H1 (cell line): ENCODE measurements around the gene MUC4. TPM values are rescaled to one million over a fixed set of nuclear protein-coding genes. Genes with fewer than 3 reads are reported as not detected.

Source experiments
- CTCF ChIA-PET: fragments of 300-600 bp; sonication (Branson Sonifier 250); formaldehyde crosslinking; loops from one replicate; lab custom pipeline; 2021; ENCODE audit not compliant: partially characterized antibody; lab: Charles Lee
- POLR2A ChIA-PET: fragments of 300-600 bp; sonication (Branson Sonifier 250); formaldehyde crosslinking; loops from one replicate; lab custom pipeline; 2021; ENCODE audit warnings: inconsistent platforms; ENCODE audit not compliant: partially characterized antibody; lab: Charles Lee
- DNase-seq, 2 experiments: peaks; one replicate each; pipeline versions ENCODE4 v3.0.0 to v3.0.0-alpha.2; 2010 to 2022; ENCODE audit warnings: low spot score in 2 of 2, low read depth in 1 of 2, mixed read lengths in 1 of 2
- FAIRE-seq: peaks from 2 replicates; lab custom pipeline; 2011; peaks lifted over from hg19 to GRCh38; lab: Jason Lieb, UNC
- H2AFZ ChIP-seq: 2 replicates; pipeline ENCODE4 v1.8.1; 2012; ENCODE audit warnings: low read length, inconsistent platforms
- H2AK5ac ChIP-seq: 2 replicates; pipeline ENCODE4 v1.6.1; 2013; ENCODE audit warnings: low read depth, low read length
- H2BK120ac ChIP-seq: replicated peaks from 2 replicates; pipeline ENCODE3; 2013; ENCODE audit warnings: low read depth, low read length, inconsistent platforms
- H2BK12ac ChIP-seq: 2 replicates; pipeline ENCODE4 v1.6.1; 2013; ENCODE audit warnings: low read depth, low read length
- H2BK15ac ChIP-seq: 2 replicates; pipeline ENCODE4 v1.6.1; 2013; ENCODE audit warnings: low read length
- H2BK20ac ChIP-seq: 2 replicates; pipeline ENCODE4 v1.6.1; 2013; ENCODE audit warnings: low read length
- H2BK5ac ChIP-seq: 2 replicates; pipeline ENCODE4 v1.6.1; 2013; ENCODE audit warnings: low read depth, low read length
- H3K14ac ChIP-seq: 2 replicates; pipeline ENCODE4 v1.6.1; 2013; ENCODE audit warnings: inconsistent platforms; ENCODE audit not compliant: insufficient read length
- H3K18ac ChIP-seq: 2 replicates; pipeline ENCODE4 v1.6.1; 2013; ENCODE audit warnings: low read length; ENCODE audit errors: extremely low read depth
- H3K23ac ChIP-seq: 2 replicates; pipeline ENCODE4 v1.6.1; 2013; ENCODE audit warnings: inconsistent platforms; ENCODE audit not compliant: insufficient read length
- H3K23me2 ChIP-seq: 2 replicates; pipeline ENCODE4 v1.6.1; 2013; ENCODE audit warnings: low read depth, low read length
- H3K27ac ChIP-seq: 2 replicates; pipeline ENCODE4 v1.6.1; 2011; ENCODE audit warnings: low read depth, low read length, inconsistent platforms
- H3K27me3 ChIP-seq, 4 experiments: replicated peaks in 1 of 4; 1 replicate in 1 of 4; 2 replicates in 3 of 4; pipeline versions ENCODE4 v1.6.1 to v1.8.1; 2011 to 2013; ENCODE audit warnings: low read length in 3 of 4, mild to moderate bottlenecking in 3 of 4, inconsistent platforms in 2 of 4, mixed read lengths in 2 of 4, moderate library complexity in 1 of 4; ENCODE audit not compliant: control insufficient read depth in 3 of 4, insufficient read depth in 3 of 4; ENCODE audit errors: extremely low read depth in 1 of 4
- H3K36me3 ChIP-seq, 4 experiments: 2 replicates each; pipeline versions ENCODE4 v1.6.1 to v1.8.1; 2011 to 2013; ENCODE audit warnings: mild to moderate bottlenecking in 4 of 4, low read length in 3 of 4, moderate library complexity in 2 of 4, control low read depth in 1 of 4, inconsistent platforms in 1 of 4; ENCODE audit not compliant: insufficient read depth in 4 of 4, control insufficient read depth in 2 of 4
- H3K4ac ChIP-seq: replicated peaks from 2 replicates; pipeline ENCODE3; 2013; ENCODE audit warnings: low read length, low read depth, mixed read lengths, inconsistent platforms; ENCODE audit not compliant: insufficient read length
- H3K4me1 ChIP-seq, 4 experiments: replicated peaks in 1 of 4; 1 replicate in 1 of 4; 2 replicates in 3 of 4; pipeline versions ENCODE4 v1.6.1 to v1.8.1; 2011 to 2013; ENCODE audit warnings: low read length in 3 of 4, inconsistent platforms in 2 of 4, mixed read lengths in 1 of 4; ENCODE audit not compliant: insufficient read depth in 4 of 4, control insufficient read depth in 3 of 4
- H3K4me2 ChIP-seq, 2 experiments: 2 replicates each; pipeline versions ENCODE4 v1.6.1 to v1.8.1; 2011 to 2013; ENCODE audit warnings: low read depth in 2 of 2, low read length in 2 of 2, control low read depth in 1 of 2, inconsistent platforms in 1 of 2, mild to moderate bottlenecking in 1 of 2; ENCODE audit not compliant: insufficient read depth in 1 of 2
- H3K4me3 ChIP-seq, 4 experiments: fragments of 200-600, 300-600 bp in 1 of 4; sonication (generic), shearing (Covaris generic), sonication (Bioruptor Twin) in 1 of 4; 2 replicates each; pipeline versions ENCODE4 v1.5.1 to v1.8.1; 2011 to 2016; ENCODE audit warnings: low read length in 4 of 4, low read depth in 3 of 4, control low read depth in 2 of 4, inconsistent platforms in 2 of 4, mild to moderate bottlenecking in 2 of 4, mixed read lengths in 1 of 4, moderate library complexity in 1 of 4; ENCODE audit not compliant: insufficient read depth in 2 of 4; ENCODE audit errors: extremely low read depth in 1 of 4
- H3K56ac ChIP-seq: replicated peaks from 2 replicates; pipeline ENCODE3; 2013; ENCODE audit warnings: low read depth, mild to moderate bottlenecking, mixed read lengths, low read length, inconsistent platforms; ENCODE audit not compliant: insufficient read length
- H3K79me1 ChIP-seq: 2 replicates; pipeline ENCODE4 v1.6.1; 2013; ENCODE audit warnings: low read depth, low read length, control low read depth
- H3K79me2 ChIP-seq, 2 experiments: 2 replicates each; pipeline versions ENCODE4 v1.6.1 to v1.8.1; 2012 to 2013; ENCODE audit warnings: low read length in 2 of 2, mild to moderate bottlenecking in 2 of 2, inconsistent platforms in 1 of 2; ENCODE audit not compliant: insufficient read depth in 2 of 2, control insufficient read depth in 1 of 2
- H3K9ac ChIP-seq, 4 experiments: replicated peaks in 1 of 4; 1 replicate in 1 of 4; 2 replicates in 3 of 4; pipeline versions ENCODE4 v1.6.1 to v1.8.1; 2011 to 2013; ENCODE audit warnings: low read depth in 3 of 4, low read length in 3 of 4, control low read depth in 2 of 4, mild to moderate bottlenecking in 2 of 4, moderate library complexity in 2 of 4, inconsistent platforms in 1 of 4; ENCODE audit errors: extremely low read depth in 1 of 4
- H3K9me3 ChIP-seq, 2 experiments: 2 replicates each; pipeline versions ENCODE4 v1.6.1 to v1.8.1; 2012 to 2013; ENCODE audit warnings: mild to moderate bottlenecking in 2 of 2, moderate library complexity in 2 of 2, control low read depth in 1 of 2, inconsistent platforms in 1 of 2, low read depth in 1 of 2, low read length in 1 of 2, mixed read lengths in 1 of 2; ENCODE audit not compliant: insufficient read depth in 2 of 2
- H4K20me1 ChIP-seq, 2 experiments: replicated peaks in 1 of 2; 2 replicates each; pipeline versions ENCODE3 to v1.8.1; 2011 to 2013; ENCODE audit warnings: inconsistent platforms in 2 of 2, low read length in 2 of 2, mild to moderate bottlenecking in 1 of 2; ENCODE audit not compliant: insufficient read depth in 2 of 2, control insufficient read depth in 1 of 2
- H4K5ac ChIP-seq: 2 replicates; pipeline ENCODE4 v1.6.1; 2013; ENCODE audit warnings: low read length, low read depth, mixed read lengths, inconsistent platforms; ENCODE audit not compliant: insufficient read length
- H4K8ac ChIP-seq: 2 replicates; pipeline ENCODE4 v1.8.0; 2013; ENCODE audit warnings: mild to moderate bottlenecking, moderate library complexity, low read length, inconsistent platforms; ENCODE audit not compliant: insufficient read depth; ENCODE audit errors: extremely low read depth
- H4K91ac ChIP-seq: replicated peaks from 2 replicates; pipeline ENCODE3; 2013; ENCODE audit warnings: low read length, mixed read lengths, inconsistent platforms; ENCODE audit not compliant: insufficient read length
- ATF3 ChIP-seq: IDR thresholded peaks from 2 replicates; pipeline ENCODE4 v1.6.1; 2011; ENCODE audit warnings: low read depth, mild to moderate bottlenecking, low read length; ENCODE audit not compliant: insufficient read depth
- CTBP2 ChIP-seq: IDR thresholded peaks from 2 replicates; pipeline ENCODE4 v1.7.0; 2011; ENCODE audit warnings: borderline replicate concordance, mild to moderate bottlenecking, moderate library complexity, mixed read lengths, low read length; ENCODE audit not compliant: insufficient read depth, insufficient read length
- HDAC6 ChIP-seq: IDR thresholded peaks from one replicate; pipeline ENCODE4 v1.7.1; 2012; ENCODE audit warnings: low read depth, mild to moderate bottlenecking, inconsistent platforms, low read length, moderate library complexity
- JUN ChIP-seq: IDR thresholded peaks from 2 replicates; pipeline ENCODE4 v1.6.1; 2011; ENCODE audit warnings: low read depth, mild to moderate bottlenecking, improper control_type of control experiment, low read length
- POLR2AphosphoS5 ChIP-seq: IDR thresholded peaks from 2 replicates; pipeline ENCODE4 v1.6.1; 2011; ENCODE audit warnings: low read depth, low read length
- RFX5 ChIP-seq: IDR thresholded peaks from 2 replicates; pipeline ENCODE4 v1.6.1; 2011; ENCODE audit warnings: low read depth, low read length, improper control_type of control experiment, borderline replicate concordance
- SIN3A ChIP-seq, 2 experiments: IDR thresholded peaks in 1 of 2; conservative IDR thresholded peaks in 1 of 2; 2 replicates each; pipeline ENCODE4 v1.6.1; 2011 to 2012; ENCODE audit warnings: low read length in 2 of 2, improper control_type of control experiment in 1 of 2, low read depth in 1 of 2, mild to moderate bottlenecking in 1 of 2
- SP2 ChIP-seq: IDR thresholded peaks from 2 replicates; pipeline ENCODE4 v1.6.1; 2012; ENCODE audit warnings: mild to moderate bottlenecking, low read length, inconsistent platforms
- TAF1 ChIP-seq: IDR thresholded peaks from 2 replicates; pipeline ENCODE4 v1.6.1; 2011; ENCODE audit warnings: mild to moderate bottlenecking, low read depth, low read length
- TAF7 ChIP-seq: optimal IDR thresholded peaks from 2 replicates; pipeline ENCODE3; 2011; ENCODE audit warnings: low read depth, mild to moderate bottlenecking, inconsistent platforms, low read length, moderate library complexity, borderline replicate concordance
- TCF12 ChIP-seq: IDR thresholded peaks from 2 replicates; pipeline ENCODE4 v1.6.1; 2011; ENCODE audit warnings: low read depth, mild to moderate bottlenecking, low read length
- WGBS, 2 experiments: shearing (Covaris generic) in 1 of 2; methylation state at CpG; one replicate each; pipeline versions ENCODE4 v1.1.6 to v1.1.7; 2013 to 2015; ENCODE audit warnings: low lambda C conversion rate in 2 of 2, mixed read lengths in 2 of 2, inconsistent platforms in 1 of 2, low coverage in 1 of 2, missing lambda C conversion rate in 1 of 2; ENCODE audit not compliant: insufficient replicate concordance in 2 of 2, insufficient coverage in 1 of 2, insufficient read length in 1 of 2; ENCODE audit errors: extremely low coverage in 1 of 2, missing lambda C conversion rate in 1 of 2; 5-methylcytosine and 5-hydroxymethylcytosine counted together
- polyA plus RNA-seq, 7 experiments: library from polyadenylated mRNA; depleted of rRNA in 3 of 7; stranded (reverse) in 5 of 7; unstranded in 2 of 7; fragments of >200 nt in 5 of 7; fragments of 200-250 nt in 2 of 7; gene quantifications; 1 replicate in 5 of 7; 2 replicates in 1 of 7; 4 replicates in 1 of 7; pipeline versions ENCODE4 v1.2.1 to v1.2.3, GENCODE V29; 2011 to 2013; ENCODE audit warnings: missing spikeins in 2 of 7, mixed read lengths in 2 of 7
- total RNA-seq: library from RNA; stranded (reverse); fragmentation: NEBNext Ultra II Directional; extraction: Animal tissue kit (Norgen Biotek cat#: 25700); gene quantifications from 2 replicates; pipeline ENCODE4 v1.2.1, GENCODE V29; 2021

Gene MUC4
- total and polyA plus RNA-seq, 2 of the 8 experiments (the other 6 are each of a cell fraction or from before 2014, with no cell fraction given), result 0.89 to 2.0 TPM

GRCh38 chr3:195849322-195850074, 37.8 kb upstream of the MUC4 start:
- no peak overlapping the region for H3K9ac ChIP-seq
- DNase-seq (no peak), FAIRE-seq (no peak)
- H3K79me2 ChIP-seq, result no peaks in the 10 kb centered on the region
- H2BK5ac ChIP-seq, result no peak overlapping the region
- H3K36me3 ChIP-seq, result no peaks in the 10 kb centered on the region
- CTCF ChIA-PET, result interaction anchor here (0.5 to 16.5 kb wide), 35 partner anchors 9 to 579 kb away, joined by 3 to 499 read pairs (median 8); partner anchors contain the start of genes APOD, MUC4 and XXYLT1
- no peak overlapping the region for H3K27ac ChIP-seq
- no peaks in the 10 kb centered on the region for H3K9me3 ChIP-seq
- no peak overlapping the region for H2AK5ac ChIP-seq
- no peak overlapping the region for H4K8ac ChIP-seq
- H3K23ac ChIP-seq, result no peak overlapping the region
- no peak overlapping the region for H3K4ac ChIP-seq
- H3K23me2 ChIP-seq, result no peaks in the 10 kb centered on the region
- no peak overlapping the region for H2AFZ ChIP-seq
- H2BK12ac ChIP-seq, result no peak overlapping the region
- no peaks in the 10 kb centered on the region for H4K20me1 ChIP-seq
- POLR2A ChIA-PET, result interaction anchor here (0.6 to 1.6 kb wide), 3 partner anchors 10 to 239 kb away, joined by 3 read pairs; no protein-coding TSS in a partner anchor
- WGBS, 2 experiments, result 90% methylated on average over 41 of the region's 53 CpGs; no CpG with 5 or more reads in 1 of the 2 experiments
- H2BK20ac ChIP-seq, result no peak overlapping the region
- no peak overlapping the region for H3K4me2 ChIP-seq
- H3K56ac ChIP-seq, result no peak overlapping the region
- no peak overlapping the region for H3K18ac ChIP-seq
- no peak overlapping the region for H3K4me3 ChIP-seq
- no peak overlapping the region for H4K91ac ChIP-seq
- H3K79me1 ChIP-seq, result no peaks in the 10 kb centered on the region
- no peaks in the 10 kb centered on the region; a peak in 1 of 7 replicates for H3K4me1 ChIP-seq
- no peak for TF ChIP-seq JUN
- no peak for TF ChIP-seq TAF7
- no peak for TF ChIP-seq RFX5
- no peak for TF ChIP-seq POLR2AphosphoS5
- no peak for TF ChIP-seq TCF12
- no peak for TF ChIP-seq SP2
- TF ChIP-seq HDAC6, result no peak
- no peak for TF ChIP-seq ATF3
- no peak for TF ChIP-seq TAF1
- no peak for TF ChIP-seq CTBP2
- TF ChIP-seq SIN3A (conservative IDR thresholded peaks at IDR 0.05 in 1 of 2, IDR thresholded peaks at IDR 0.05 in 1 of 2; ENCODE audit: low read depth in 1 of 2, low read length in 2 of 2), result no peak
- no peaks in the 10 kb centered on the region for H3K27me3 ChIP-seq
- no peak overlapping the region; the same call in 1 of the 2 replicates for H2BK15ac ChIP-seq
- H4K5ac ChIP-seq, result no peak overlapping the region
- no peak overlapping the region for H3K14ac ChIP-seq
- no peak overlapping the region for H2BK120ac ChIP-seq
